ENCODE measurements around the gene TPH1. TPM values are rescaled to one million over a fixed set of nuclear protein-coding genes. Genes with fewer than 3 reads are reported as not detected.

The TPH1 gene
- total and polyA plus RNA-seq, 2 of the 8 experiments (the other 6 are each of a cell fraction or from before 2014, with no cell fraction given): 0.09 to 0.22 TPM

DNA sequence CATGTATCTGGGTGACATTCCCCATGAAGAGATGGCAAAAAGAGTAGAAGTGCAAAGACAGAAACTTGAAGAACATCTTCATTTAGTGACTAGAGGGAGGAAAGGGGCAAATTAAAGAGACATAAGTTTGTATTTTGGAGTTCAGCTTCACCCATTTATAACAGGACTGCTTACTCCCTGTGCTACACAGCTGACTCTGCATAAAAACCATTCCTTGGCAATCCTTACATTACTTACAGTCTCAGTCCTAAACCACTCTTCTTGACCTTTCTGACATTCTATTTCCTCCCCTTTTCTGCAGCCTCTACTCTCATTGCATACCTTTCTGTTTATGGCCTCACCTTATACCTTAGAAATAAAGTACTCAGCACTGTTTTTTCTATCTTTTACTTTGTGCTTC is 26.4 kb downstream of the TPH1 start:
- H3K18ac ChIP-seq (ENCODE audit: extremely low read depth, low read length): no peak overlapping the region
- H4K91ac ChIP-seq (replicated peaks; ENCODE audit: insufficient read length, low read length): no peak overlapping the region
- H4K20me1 ChIP-seq (replicated peaks in 1 of 2; ENCODE audit: control insufficient read depth in 1 of 2, insufficient read depth in 2 of 2, low read length in 2 of 2): no peaks in the 10 kb centered on the region
- TF ChIP-seq BACH1 (IDR thresholded peaks at IDR 0.05; ENCODE audit: low read length) (no peak), KDM1A (IDR thresholded peaks at IDR 0.05; ENCODE audit: borderline replicate concordance, low read length) (no peak), EP300 (IDR thresholded peaks at IDR 0.05; ENCODE audit: borderline replicate concordance in 1 of 2, low read depth in 2 of 2, low read length in 2 of 2) (no peak), RXRA (IDR thresholded peaks at IDR 0.05; ENCODE audit: insufficient read depth, low read depth, low read length) (no peak), CBX8 (IDR thresholded peaks at IDR 0.05; ENCODE audit: borderline replicate concordance, low read depth, low read length) (no peak)
- no peaks in the 10 kb centered on the region for H3K23me2 ChIP-seq (ENCODE audit: low read depth, low read length)
- H3K27ac ChIP-seq (ENCODE audit: low read depth, low read length): no peak overlapping the region
- peaks cover 0 to 2% (median under 1%) of the 10 kb centered on the region in 4 experiments; a peak in 2 of 7 replicates for H3K27me3 ChIP-seq (replicated peaks in 1 of 4; ENCODE audit: control insufficient read depth in 3 of 4, extremely low read depth in 1 of 4, insufficient read depth in 3 of 4, low read length in 3 of 4)
- no peak overlapping the region for H2BK15ac ChIP-seq (ENCODE audit: low read length)
- H2BK20ac ChIP-seq (ENCODE audit: low read length): no peak overlapping the region
- no peak overlapping the region for H2BK12ac ChIP-seq (ENCODE audit: low read depth, low read length)
- no peaks in the 10 kb centered on the region for H3K4me1 ChIP-seq (replicated peaks in 1 of 4; ENCODE audit: control insufficient read depth in 3 of 4, insufficient read depth in 4 of 4, low read length in 3 of 4)
- ChIA-PET POLR2A (ENCODE audit: partially characterized antibody) (no interaction called here), CTCF (ENCODE audit: partially characterized antibody) (interaction anchor here (1.0 kb wide), 1 partner anchor 48 kb away, joined by 3 read pairs; no protein-coding TSS in a partner anchor)
- no peak overlapping the region for H3K4ac ChIP-seq (replicated peaks; ENCODE audit: insufficient read length, low read depth, low read length)
- DNase-seq (ENCODE audit: low read depth in 1 of 2, low spot score in 2 of 2): no peak
- no peak overlapping the region for H4K5ac ChIP-seq (ENCODE audit: insufficient read length, low read depth, low read length)
- H3K79me1 ChIP-seq (ENCODE audit: low read depth, low read length): no peaks in the 10 kb centered on the region
- no peak overlapping the region for H3K14ac ChIP-seq (ENCODE audit: insufficient read length)
- H2AK5ac ChIP-seq (ENCODE audit: low read depth, low read length): no peak overlapping the region
- H3K79me2 ChIP-seq (ENCODE audit: control insufficient read depth in 1 of 2, insufficient read depth in 2 of 2, low read length in 2 of 2): no peaks in the 10 kb centered on the region
- no peak overlapping the region for H2BK5ac ChIP-seq (ENCODE audit: low read depth, low read length)
- H3K4me3 ChIP-seq (ENCODE audit: extremely low read depth in 1 of 4, insufficient read depth in 2 of 4, low read depth in 3 of 4, low read length in 4 of 4): no peak overlapping the region
- H4K8ac ChIP-seq (ENCODE audit: extremely low read depth, insufficient read depth, low read length): no peak overlapping the region
- no peaks in the 10 kb centered on the region for H3K9me3 ChIP-seq (ENCODE audit: insufficient read depth in 2 of 2, low read depth in 1 of 2, low read length in 1 of 2)
- H3K4me2 ChIP-seq (ENCODE audit: insufficient read depth in 1 of 2, low read depth in 2 of 2, low read length in 2 of 2): no peak overlapping the region
- no peak overlapping the region for H3K9ac ChIP-seq (replicated peaks in 1 of 4; ENCODE audit: extremely low read depth in 1 of 4, low read depth in 3 of 4, low read length in 3 of 4)
- H3K23ac ChIP-seq (ENCODE audit: insufficient read length): no peak overlapping the region
- FAIRE-seq: no peak
- no peaks in the 10 kb centered on the region for H3K36me3 ChIP-seq (ENCODE audit: control insufficient read depth in 2 of 4, insufficient read depth in 4 of 4, low read length in 3 of 4)
- H3K56ac ChIP-seq (replicated peaks; ENCODE audit: insufficient read length, low read depth, low read length): no peak overlapping the region
- no peak overlapping the region for H2BK120ac ChIP-seq (replicated peaks; ENCODE audit: low read depth, low read length)
- no peak overlapping the region for H2AFZ ChIP-seq (ENCODE audit: low read length)
